SK-N-SH (cell line): Measurements from ENCODE around the gene FA2H.

Source experiments
- CTCF ChIP-seq: fragments of 200-600 bp; sonication (generic); IDR thresholded peaks from 2 replicates; pipeline ENCODE4 v1.6.1; 2017; ENCODE audit warnings: antibody characterized with exemption, mild to moderate bottlenecking, moderate library complexity
- EP300 ChIP-seq, 2 experiments: IDR thresholded peaks; 2 replicates each; pipeline versions ENCODE4 v1.4.0 to v1.6.1; 2012; ENCODE audit warnings: borderline replicate concordance in 1 of 2, low read depth in 1 of 2, low read length in 1 of 2
- EZH2phosphoT487 ChIP-seq: fragments of 200-600 bp; sonication (generic); IDR thresholded peaks from 2 replicates; pipeline ENCODE4 v1.6.1; 2017; ENCODE audit warnings: low read depth, mixed run types, mild to moderate bottlenecking, antibody characterized with exemption, moderate library complexity, borderline replicate concordance
- FOXM1 ChIP-seq: IDR thresholded peaks from 2 replicates; pipeline ENCODE4 v1.4.0; 2012; ENCODE audit warnings: low read depth, mild to moderate bottlenecking
- NFIC ChIP-seq: IDR thresholded peaks from 2 replicates; pipeline ENCODE4 v1.4.0; 2012; ENCODE audit warnings: borderline replicate concordance
- POLR2AphosphoS5 ChIP-seq: IDR thresholded peaks from 2 replicates; pipeline ENCODE4 v1.6.1; 2012; ENCODE audit warnings: low read depth, low read length
- RAD21 ChIP-seq: IDR thresholded peaks from 2 replicates; pipeline ENCODE4 v1.6.1; 2012; ENCODE audit warnings: mild to moderate bottlenecking, low read length
- REST ChIP-seq: IDR thresholded peaks from 2 replicates; pipeline ENCODE4 v1.6.1; 2012; ENCODE audit warnings: mild to moderate bottlenecking, low read depth, low read length, moderate library complexity
- TAF1 ChIP-seq: IDR thresholded peaks from 2 replicates; pipeline ENCODE4 v1.6.1; 2012; ENCODE audit warnings: low read depth, mild to moderate bottlenecking, low read length, moderate library complexity, borderline replicate concordance
- TCF12 ChIP-seq: IDR thresholded peaks from 2 replicates; pipeline ENCODE4 v1.4.0; 2012
- USF2 ChIP-seq: fragments of 150-350 bp; IDR thresholded peaks from 2 replicates; pipeline ENCODE4 v1.6.1; 2017; ENCODE audit warnings: antibody characterized with exemption, low read length, low read depth, borderline replicate concordance
- ZBTB33 ChIP-seq: IDR thresholded peaks from 2 replicates; pipeline ENCODE4 v1.4.0; 2012; ENCODE audit warnings: low read depth, borderline replicate concordance

- TF ChIP-seq RAD21 (no peak), REST (no peak), CTCF (no peak), POLR2AphosphoS5 (no peak), USF2 (no peak), EP300 (IDR thresholded peaks at IDR 0.05; ENCODE audit: borderline replicate concordance in 1 of 2, low read depth in 1 of 2, low read length in 1 of 2) (no peak), EZH2phosphoT487 (no peak), ZBTB33 (no peak), TCF12 (no peak), TAF1 (no peak), FOXM1 (no peak), NFIC (no peak)
These were observed 92.1 kb downstream of the FA2H start for GRCh38 chr16:74682556-74682955.
